Measurements from ENCODE around the gene AKNA.

DNA sequence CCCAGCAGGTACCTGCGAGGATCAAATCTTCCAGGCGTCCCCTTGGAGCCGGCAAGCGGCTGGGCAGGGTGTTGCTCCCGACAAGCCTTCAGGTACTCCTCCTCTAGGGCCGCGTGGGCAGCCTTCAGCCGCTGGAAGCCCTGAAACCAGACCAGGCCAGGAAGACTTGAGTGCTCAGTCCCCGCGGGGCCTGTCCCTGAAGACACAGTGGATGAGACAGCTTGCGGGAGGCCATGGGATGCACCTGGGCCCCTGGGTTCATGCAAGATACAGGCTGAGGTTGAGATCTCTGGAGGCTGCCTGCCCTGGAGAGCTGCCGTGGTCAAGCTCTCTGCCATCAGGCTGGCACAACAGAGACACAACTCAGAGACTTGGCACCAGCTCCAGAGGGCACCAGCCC is 25.4 kb downstream of the AKNA start:
- TF ChIP-seq, protein P1, sequence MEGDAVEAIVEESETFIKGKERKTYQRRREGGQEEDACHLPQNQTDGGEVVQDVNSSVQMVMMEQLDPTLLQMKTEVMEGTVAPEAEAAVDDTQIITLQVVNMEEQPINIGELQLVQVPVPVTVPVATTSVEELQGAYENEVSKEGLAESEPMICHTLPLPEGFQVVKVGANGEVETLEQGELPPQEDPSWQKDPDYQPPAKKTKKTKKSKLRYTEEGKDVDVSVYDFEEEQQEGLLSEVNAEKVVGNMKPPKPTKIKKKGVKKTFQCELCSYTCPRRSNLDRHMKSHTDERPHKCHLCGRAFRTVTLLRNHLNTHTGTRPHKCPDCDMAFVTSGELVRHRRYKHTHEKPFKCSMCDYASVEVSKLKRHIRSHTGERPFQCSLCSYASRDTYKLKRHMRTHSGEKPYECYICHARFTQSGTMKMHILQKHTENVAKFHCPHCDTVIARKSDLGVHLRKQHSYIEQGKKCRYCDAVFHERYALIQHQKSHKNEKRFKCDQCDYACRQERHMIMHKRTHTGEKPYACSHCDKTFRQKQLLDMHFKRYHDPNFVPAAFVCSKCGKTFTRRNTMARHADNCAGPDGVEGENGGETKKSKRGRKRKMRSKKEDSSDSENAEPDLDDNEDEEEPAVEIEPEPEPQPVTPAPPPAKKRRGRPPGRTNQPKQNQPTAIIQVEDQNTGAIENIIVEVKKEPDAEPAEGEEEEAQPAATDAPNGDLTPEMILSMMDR (IDR thresholded peaks at IDR 0.05; ENCODE audit: poor library complexity, severe bottlenecking) = no peak
- TF ChIP-seq MXI1 (conservative IDR thresholded peaks at IDR 0.05; ENCODE audit: poor library complexity, severe bottlenecking) = no peak
